Neuronal stem cell (in vitro differentiated cells): ENCODE measurements around the gene SMIM14.

Experiments
- DNase-seq: peaks from one replicate; pipeline ENCODE4 v3.0.0-alpha.2; 2013; ENCODE audit warnings: low spot score
- H2AFZ ChIP-seq: one replicate; pipeline ENCODE4 v1.6.1; 2013; ENCODE audit warnings: mild to moderate bottlenecking, low read length, inconsistent platforms
- H2AK5ac ChIP-seq: 2 replicates; pipeline ENCODE4 v1.6.1; 2013; ENCODE audit warnings: low read depth, mild to moderate bottlenecking, inconsistent platforms, low read length, moderate library complexity, mixed read lengths
- H2BK120ac ChIP-seq: 2 replicates; pipeline ENCODE4 v1.6.1; 2013; ENCODE audit warnings: low read depth, mild to moderate bottlenecking, inconsistent platforms, low read length, moderate library complexity, mixed read lengths
- H2BK12ac ChIP-seq: one replicate; pipeline ENCODE4 v1.6.1; 2013; ENCODE audit warnings: low read length, inconsistent platforms
- H2BK15ac ChIP-seq: 2 replicates; pipeline ENCODE4 v1.6.1; 2013; ENCODE audit warnings: mild to moderate bottlenecking, low read length, inconsistent platforms, mixed read lengths
- H2BK5ac ChIP-seq: one replicate; pipeline ENCODE4 v1.6.1; 2013; ENCODE audit warnings: inconsistent platforms, mild to moderate bottlenecking, low read length, moderate library complexity
- H3K14ac ChIP-seq: one replicate; pipeline ENCODE4 v1.6.1; 2013; ENCODE audit warnings: low read length, inconsistent platforms
- H3K18ac ChIP-seq: 2 replicates; pipeline ENCODE4 v1.6.1; 2013; ENCODE audit warnings: low read length, inconsistent platforms
- H3K23ac ChIP-seq: 2 replicates; pipeline ENCODE4 v1.6.1; 2013; ENCODE audit warnings: low read depth, mild to moderate bottlenecking, mixed read lengths, low read length, inconsistent platforms; ENCODE audit not compliant: poor library complexity
- H3K27ac ChIP-seq: replicated peaks from 3 replicates; pipeline ENCODE4 v1.5.1; 2013; ENCODE audit warnings: low read length, inconsistent platforms
- H3K27me3 ChIP-seq, 3 experiments: 2 replicates each; pipeline ENCODE4 v1.6.1; 2013; ENCODE audit warnings: low read length in 3 of 3, mild to moderate bottlenecking in 2 of 3, inconsistent platforms in 1 of 3, low read depth in 1 of 3, mixed read lengths in 1 of 3, moderate library complexity in 1 of 3; ENCODE audit not compliant: control insufficient read depth in 3 of 3, insufficient read depth in 3 of 3
- H3K36me3 ChIP-seq, 2 donors: replicated peaks in 1 of 2; 2 replicates each; pipeline ENCODE4 v1.6.1; 2013; ENCODE audit warnings: low read length in 2 of 2; ENCODE audit not compliant: control insufficient read depth in 2 of 2, insufficient read depth in 2 of 2
- H3K4ac ChIP-seq: 2 replicates; pipeline ENCODE4 v1.6.1; 2013; ENCODE audit warnings: inconsistent platforms, mild to moderate bottlenecking, low read length, moderate library complexity
- H3K4me1 ChIP-seq, 2 donors: 1 replicate in 1 of 2; 2 replicates in 1 of 2; pipeline ENCODE4 v1.6.1; 2013; ENCODE audit warnings: low read length in 2 of 2, low read depth in 1 of 2; ENCODE audit not compliant: control insufficient read depth in 2 of 2, insufficient read depth in 1 of 2
- H3K4me2 ChIP-seq: one replicate; pipeline ENCODE4 v1.6.1; 2013; ENCODE audit warnings: mild to moderate bottlenecking, low read length, inconsistent platforms; ENCODE audit not compliant: insufficient read depth, poor library complexity, severe bottlenecking
- H3K4me3 ChIP-seq, 2 donors: 2 replicates each; pipeline ENCODE4 v1.5.1; 2013; ENCODE audit warnings: low read length in 2 of 2, mild to moderate bottlenecking in 2 of 2, inconsistent platforms in 1 of 2, moderate library complexity in 1 of 2
- H3K79me1 ChIP-seq: one replicate; pipeline ENCODE4 v1.6.1; 2013; ENCODE audit warnings: low read depth, mild to moderate bottlenecking, inconsistent platforms, low read length, moderate library complexity
- H3K9ac ChIP-seq: one replicate; pipeline ENCODE4 v1.6.1; 2013; ENCODE audit warnings: mild to moderate bottlenecking, low read depth, low read length, inconsistent platforms; ENCODE audit not compliant: poor library complexity
- H3K9me3 ChIP-seq, 2 donors: replicated peaks in 1 of 2; 2 replicates each; pipeline versions ENCODE3 to v1.6.1; 2013; ENCODE audit warnings: low read length in 2 of 2, mild to moderate bottlenecking in 2 of 2, inconsistent platforms in 1 of 2, low read depth in 1 of 2, mixed read lengths in 1 of 2, moderate library complexity in 1 of 2; ENCODE audit not compliant: control insufficient read depth in 2 of 2, insufficient read depth in 1 of 2
- H4K8ac ChIP-seq: one replicate; pipeline ENCODE4 v1.6.1; 2013; ENCODE audit warnings: low read depth, mild to moderate bottlenecking, inconsistent platforms, low read length, moderate library complexity
- H4K91ac ChIP-seq: one replicate; pipeline ENCODE4 v1.6.1; 2013; ENCODE audit warnings: low read length, low read depth, mild to moderate bottlenecking, inconsistent platforms; ENCODE audit not compliant: poor library complexity
- WGBS, 2 donors: extraction: QIAGEN DNeasy Blood & Tissue Kit; methylation state at CpG; one replicate each; pipeline ENCODE4 v1.1.7; 2013; ENCODE audit warnings: missing lambda C conversion rate in 2 of 2, mixed read lengths in 1 of 2; ENCODE audit not compliant: insufficient read length in 2 of 2, insufficient replicate concordance in 1 of 2; ENCODE audit errors: extremely low coverage in 2 of 2; 5-methylcytosine and 5-hydroxymethylcytosine counted together

SMIM14 gene

GRCh38 chr4:39527296-39528060, 111.2 kb downstream of the SMIM14 start, which contains the start of gene UGDH:
Gene UGDH, minus strand, starts transcription at chr4:39527439. Its CDS starts 5,927 bp downstream, at chr4:39521512.
- Histone ChIP-seq H3K4me3 (peak within 1 kb of the TSS; percentile 89 to 97), H3K79me1 (peaks cover 3% of the 10 kb centered on the region), H3K4me2 (peak within 1 kb of the TSS; percentile 75), H3K36me3 (peaks cover 10 to 41% of the 10 kb centered on the region in 2 donors), H3K27me3 (no peaks in the 10 kb centered on the region), H2BK15ac (peak within 1 kb of the TSS; percentile 75), H3K9me3 (peaks cover 13 to 33% of the 10 kb centered on the region in 2 donors), H3K14ac (peak within 1 kb of the TSS; percentile 100), H2BK120ac (no peak within 1 kb of the TSS), H2BK12ac (peak within 1 kb of the TSS; percentile 73), H4K8ac (peak within 1 kb of the TSS; percentile 82), H4K91ac (peak within 1 kb of the TSS; percentile 92), H3K4ac (peak within 1 kb of the TSS; percentile 26), H3K23ac (peak within 1 kb of the TSS; percentile 99), H3K4me1 (peaks cover 2 to 4% of the 10 kb centered on the region in 2 donors), H3K9ac (peak within 1 kb of the TSS; percentile 97), H3K27ac (peak within 1 kb of the TSS; percentile 98), H3K18ac (peak within 1 kb of the TSS; percentile 100), H2AFZ (peak within 1 kb of the TSS; percentile 95), H2BK5ac (peak within 1 kb of the TSS; percentile 100), H2AK5ac (peak within 1 kb of the TSS; percentile 99)
- WGBS, 2 donors, result no CpG with 5 or more reads among the region's 73 CpGs
- DNase-seq, result peak; percentile 94

DNA sequence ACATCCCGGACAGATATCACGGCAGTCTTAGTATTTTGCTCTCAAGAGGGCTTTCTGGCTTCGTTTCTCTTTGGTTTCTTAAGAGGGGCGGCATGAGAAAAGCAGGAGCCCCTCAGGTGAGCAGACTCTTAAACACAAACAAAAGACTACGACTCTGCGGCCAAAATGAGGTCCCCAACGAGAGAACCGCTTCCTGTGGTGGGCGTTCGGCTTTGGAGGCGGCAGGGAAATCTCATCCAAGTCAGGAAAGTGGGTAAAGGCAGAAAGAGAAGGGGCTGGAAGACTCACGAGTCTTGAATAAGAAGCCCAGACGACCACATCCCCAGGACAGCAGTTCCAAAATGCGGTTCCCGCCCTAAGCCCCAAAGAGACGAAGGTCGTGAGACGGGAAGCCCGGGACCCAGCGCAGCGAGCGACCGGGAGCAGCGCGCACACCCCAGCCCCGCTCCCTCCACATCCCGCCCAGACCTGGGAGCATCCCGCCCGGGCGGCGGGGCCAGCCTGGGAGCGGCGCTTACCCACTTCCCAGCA, 111.8 kb downstream of the SMIM14 start:
- Histone ChIP-seq H3K14ac (peak overlapping the region; percentile 82), H3K27ac (peak overlapping the region; percentile 98), H2AK5ac (peak overlapping the region; percentile 99), H2BK12ac (peak overlapping the region; percentile 73), H4K91ac (no peak overlapping the region), H2AFZ (peak overlapping the region; percentile 95), H3K9me3 (peaks cover 10 to 27% of the 10 kb centered on the region in 2 donors), H3K9ac (peak overlapping the region; percentile 91), H3K27me3 (no peaks in the 10 kb centered on the region), H2BK15ac (peak overlapping the region; percentile 75), H3K36me3 (peaks cover 6 to 38% of the 10 kb centered on the region in 2 donors), H3K4me3 (peak overlapping the region; percentile 89 to 95), H2BK5ac (peak overlapping the region; percentile 100), H3K79me1 (peaks cover 3% of the 10 kb centered on the region), H3K18ac (peak overlapping the region; percentile 98), H2BK120ac (no peak overlapping the region), H3K23ac (peak overlapping the region; percentile 99), H3K4me2 (peak overlapping the region; percentile 68), H3K4me1 (peaks cover 2 to 4% of the 10 kb centered on the region in 2 donors), H4K8ac (peak overlapping the region; percentile 17), H3K4ac (no peak overlapping the region)
- DNase-seq, result peak; percentile 12
- WGBS, 2 donors, result no CpG with 5 or more reads among the region's 33 CpGs

DNA sequence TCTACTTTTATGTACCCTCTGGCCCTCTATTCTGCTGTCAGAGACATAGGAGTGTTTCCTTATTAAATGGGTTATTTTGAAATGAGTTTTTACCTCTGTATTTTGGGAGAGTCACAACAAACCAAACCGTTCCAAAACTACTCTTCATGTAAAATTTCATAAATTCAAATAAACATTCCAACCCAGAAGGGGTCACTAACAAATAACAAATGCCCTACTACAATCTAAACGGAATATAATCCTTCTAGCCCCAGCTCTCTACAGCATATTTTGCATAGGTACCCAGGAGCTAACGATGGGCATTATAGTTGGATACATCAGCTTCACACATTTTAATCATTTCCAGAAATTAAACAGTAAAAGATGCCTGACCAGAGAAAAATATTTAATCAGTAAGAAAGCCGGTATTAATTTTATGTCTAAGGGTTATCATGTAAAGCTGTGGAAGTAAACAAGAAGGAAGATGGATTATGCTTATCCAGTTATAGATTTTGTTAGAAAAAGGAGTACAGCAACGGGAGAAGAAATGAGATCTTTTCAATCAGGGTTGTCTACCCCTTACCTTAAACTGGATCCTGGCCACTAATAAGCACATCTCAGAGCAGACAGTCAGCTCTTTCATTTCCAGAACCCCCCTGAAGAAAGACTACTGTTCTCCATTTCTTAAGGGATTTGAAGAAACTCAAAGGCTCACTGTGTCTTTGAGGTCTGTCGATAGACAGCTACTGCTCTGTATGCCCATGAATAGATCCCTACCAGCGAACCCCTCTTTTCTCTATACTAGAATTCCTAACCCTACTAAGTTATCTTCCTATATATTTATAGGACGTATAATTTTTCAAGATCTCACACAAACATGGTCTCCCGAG, 112.6 kb downstream of the SMIM14 start:
- Histone ChIP-seq H3K18ac (no peak overlapping the region), H3K27ac (peak overlapping the region; percentile 98)

More for the DNA sequence above, 112.6 kb downstream of the SMIM14 start:
- no peak overlapping the region for H2BK12ac ChIP-seq
- H3K9ac ChIP-seq, result no peak overlapping the region
- H4K8ac ChIP-seq, result no peak overlapping the region
- H3K27me3 ChIP-seq, result no peaks in the 10 kb centered on the region
- H3K4me1 ChIP-seq, result peaks cover 2 to 4% of the 10 kb centered on the region in 2 donors
- H3K9me3 ChIP-seq, result peaks cover 8 to 19% of the 10 kb centered on the region in 2 donors
- H3K23ac ChIP-seq, result no peak overlapping the region
- DNase-seq, result no peak
- no peak overlapping the region for H2BK120ac ChIP-seq
- H3K14ac ChIP-seq, result no peak overlapping the region
- no peak overlapping the region for H2BK5ac ChIP-seq
- peak overlapping the region; percentile 95 for H2AFZ ChIP-seq
- peak overlapping the region; percentile 68 for H3K4me2 ChIP-seq
- H2BK15ac ChIP-seq, result no peak overlapping the region
- peaks cover 3% of the 10 kb centered on the region for H3K79me1 ChIP-seq
- H3K4ac ChIP-seq, result no peak overlapping the region
- H2AK5ac ChIP-seq, result no peak overlapping the region
- no peak overlapping the region for H4K91ac ChIP-seq
- no CpG with 5 or more reads among the region's 9 CpGs for WGBS, 2 donors
- peak overlapping the region; percentile 89 to 95 for H3K4me3 ChIP-seq
- peaks cover 3 to 38% of the 10 kb centered on the region in 2 donors for H3K36me3 ChIP-seq
